Calu3 (cell line): ENCODE data around the gene NRP1. TPM values are rescaled to one million over a fixed set of nuclear protein-coding genes. Genes with fewer than 3 reads are reported as not detected.

Experiments
- BruUV-seq: library from RNA; stranded (reverse); fragments of 400-500 nt; replicated peaks from 2 replicates; lab custom pipeline; 2021; lab: Mats Ljungman, UMichigan
- CTCF ChIA-PET: fragments of 300-600 bp; sonication (Branson Sonifier 250); formaldehyde crosslinking; loops from one replicate; lab custom pipeline; 2022; ENCODE audit warnings: antibody characterized with exemption; lab: Charles Lee
- DNase-seq: peaks from one replicate; pipeline ENCODE4 v3.0.0; 2022
- H3K27ac Mint-ChIP-seq: one replicate; pipeline ENCODE4 v1.8.0; 2022; ENCODE audit warnings: mixed read lengths; ENCODE audit not compliant: unreplicated experiment
- H3K27me3 Mint-ChIP-seq: one replicate; pipeline ENCODE4 v1.8.0; 2022; ENCODE audit warnings: mixed read lengths; ENCODE audit not compliant: unreplicated experiment
- H3K36me3 Mint-ChIP-seq: one replicate; pipeline ENCODE4 v1.8.0; 2022; ENCODE audit warnings: mild to moderate bottlenecking, moderate library complexity, mixed read lengths; ENCODE audit not compliant: insufficient read depth, unreplicated experiment
- H3K4me1 Mint-ChIP-seq: one replicate; pipeline ENCODE4 v1.8.0; 2022; ENCODE audit warnings: mild to moderate bottlenecking, low read depth, mixed read lengths; ENCODE audit not compliant: unreplicated experiment
- H3K4me3 Mint-ChIP-seq: one replicate; pipeline ENCODE4 v1.8.0; 2022; ENCODE audit warnings: mild to moderate bottlenecking, low read depth, moderate library complexity, mixed read lengths; ENCODE audit not compliant: unreplicated experiment
- H3K9me3 Mint-ChIP-seq: one replicate; pipeline ENCODE4 v1.8.0; 2022; ENCODE audit warnings: low read depth, mixed read lengths; ENCODE audit not compliant: unreplicated experiment
- intact Hi-C: fragments of 100-400 bp; cut with micrococcal nuclease; formaldehyde crosslinking; loops from one replicate; pipeline ENCODE4 v1.10.0; 2022; ENCODE audit not compliant: unreplicated experiment
- total RNA-seq: library from RNA; stranded (reverse); gene quantifications from 2 replicates; pipeline ENCODE4 v1.2.3, GENCODE V29; 2022
- TF ChIP-seq, protein P1 (sequence below): fragments of 200-600 bp; IDR thresholded peaks from one replicate; pipeline ENCODE4 v1.8.0; 2022; ENCODE audit warnings: antibody characterized with exemption; ENCODE audit not compliant: unreplicated experiment

The NRP1 gene
- total RNA-seq, 1 experiment from 2014 or later: 96.3 TPM

DNA sequence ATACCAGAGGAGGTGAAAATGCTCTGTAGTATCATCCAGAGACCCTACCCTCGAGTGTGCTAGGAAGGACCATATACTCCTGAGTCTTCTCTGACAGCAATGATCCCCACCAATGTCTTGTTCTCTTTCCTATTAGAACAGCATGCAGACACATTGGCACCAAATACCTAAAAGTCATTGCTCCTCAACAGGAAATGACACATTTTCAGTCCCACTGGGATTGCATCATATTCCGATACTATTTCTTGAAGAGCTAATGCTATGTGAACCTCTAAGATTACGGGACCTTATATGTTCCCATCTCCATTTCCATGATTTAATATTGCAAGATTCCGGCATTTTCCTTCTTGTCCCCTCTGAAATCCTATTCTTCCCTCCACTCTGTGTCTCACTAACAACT, 177.4 kb downstream of the NRP1 start:
- intact Hi-C loops: loop anchor here (2.0 to 5.0 kb wide), 2 partner anchors 38 to 360 kb away; no protein-coding TSS in a partner anchor
- Mint-ChIP-seq H3K27me3 (no peaks in the 10 kb centered on the region), H3K9me3 (peaks cover 3% of the 10 kb centered on the region), H3K36me3 (peaks cover 18% of the 10 kb centered on the region), H3K4me1 (peaks cover 60% of the 10 kb centered on the region), H3K27ac (peak overlapping the region; percentile 96), H3K4me3 (no peak overlapping the region)
- no peak for DNase-seq
- TF ChIP-seq, protein P1, sequence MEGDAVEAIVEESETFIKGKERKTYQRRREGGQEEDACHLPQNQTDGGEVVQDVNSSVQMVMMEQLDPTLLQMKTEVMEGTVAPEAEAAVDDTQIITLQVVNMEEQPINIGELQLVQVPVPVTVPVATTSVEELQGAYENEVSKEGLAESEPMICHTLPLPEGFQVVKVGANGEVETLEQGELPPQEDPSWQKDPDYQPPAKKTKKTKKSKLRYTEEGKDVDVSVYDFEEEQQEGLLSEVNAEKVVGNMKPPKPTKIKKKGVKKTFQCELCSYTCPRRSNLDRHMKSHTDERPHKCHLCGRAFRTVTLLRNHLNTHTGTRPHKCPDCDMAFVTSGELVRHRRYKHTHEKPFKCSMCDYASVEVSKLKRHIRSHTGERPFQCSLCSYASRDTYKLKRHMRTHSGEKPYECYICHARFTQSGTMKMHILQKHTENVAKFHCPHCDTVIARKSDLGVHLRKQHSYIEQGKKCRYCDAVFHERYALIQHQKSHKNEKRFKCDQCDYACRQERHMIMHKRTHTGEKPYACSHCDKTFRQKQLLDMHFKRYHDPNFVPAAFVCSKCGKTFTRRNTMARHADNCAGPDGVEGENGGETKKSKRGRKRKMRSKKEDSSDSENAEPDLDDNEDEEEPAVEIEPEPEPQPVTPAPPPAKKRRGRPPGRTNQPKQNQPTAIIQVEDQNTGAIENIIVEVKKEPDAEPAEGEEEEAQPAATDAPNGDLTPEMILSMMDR: no peak
- BruUV-seq: no TSS peak
- CTCF ChIA-PET: no interaction called here

DNA sequence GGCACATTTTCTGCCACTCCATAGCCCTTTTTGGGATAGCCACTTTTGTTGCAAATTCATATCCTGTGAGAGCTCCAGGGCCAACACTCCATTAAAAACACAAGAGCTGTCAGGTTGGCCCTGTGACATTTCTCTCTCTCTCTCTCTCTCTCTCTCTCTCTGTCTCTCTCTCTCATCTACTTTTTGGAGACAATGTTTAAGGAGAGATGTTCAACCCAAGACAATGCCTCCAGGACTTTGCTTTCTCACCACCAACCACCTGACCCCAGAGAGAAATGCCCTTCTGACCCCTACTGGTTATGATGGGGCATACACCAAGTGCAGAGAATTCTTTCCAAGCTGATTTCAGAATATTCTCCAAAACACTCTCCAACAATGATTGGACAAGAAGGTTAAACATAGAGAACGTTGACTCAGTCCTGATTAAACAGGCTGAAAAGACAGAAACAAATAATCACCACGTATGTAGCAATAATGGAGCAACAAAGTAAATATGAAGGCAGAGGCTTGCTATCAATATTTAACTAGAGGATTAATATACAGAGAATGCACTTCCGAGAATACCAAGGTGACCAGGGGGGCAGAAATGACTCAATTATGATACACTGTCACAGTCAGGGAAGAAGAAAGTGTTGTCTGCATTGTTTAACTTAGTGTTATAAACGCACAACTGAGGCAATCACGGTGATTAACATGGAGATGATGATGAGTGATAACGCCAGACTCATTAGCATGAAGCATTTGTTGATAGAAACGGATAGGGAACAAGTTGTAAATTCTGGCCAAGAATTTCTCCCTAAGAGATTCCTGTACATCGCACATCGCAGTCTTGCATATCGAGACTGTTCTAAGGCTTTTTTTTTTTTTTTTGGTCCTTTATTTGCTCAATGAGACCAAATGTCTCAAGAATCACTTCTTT, 178.5 kb downstream of the NRP1 start:
- TF ChIP-seq, protein P1: peak; percentile 76
- CTCF ChIA-PET: interaction anchor here (0.6 to 1.3 kb wide), 8 partner anchors 8 to 682 kb away, joined by 3 to 30 read pairs (median 4); no protein-coding TSS in a partner anchor
- Mint-ChIP-seq H3K36me3 (peaks cover 18% of the 10 kb centered on the region), H3K9me3 (peaks cover 9% of the 10 kb centered on the region), H3K4me1 (peaks cover 60% of the 10 kb centered on the region), H3K27me3 (no peaks in the 10 kb centered on the region), H3K27ac (peak overlapping the region; percentile 96), H3K4me3 (peak overlapping the region; percentile 6)
- BruUV-seq: no TSS peak
- intact Hi-C loops: loop anchor here (1.0 to 5.0 kb wide), 5 partner anchors 20 to 359 kb away; no protein-coding TSS in a partner anchor
- peak; percentile 72 for DNase-seq

DNA sequence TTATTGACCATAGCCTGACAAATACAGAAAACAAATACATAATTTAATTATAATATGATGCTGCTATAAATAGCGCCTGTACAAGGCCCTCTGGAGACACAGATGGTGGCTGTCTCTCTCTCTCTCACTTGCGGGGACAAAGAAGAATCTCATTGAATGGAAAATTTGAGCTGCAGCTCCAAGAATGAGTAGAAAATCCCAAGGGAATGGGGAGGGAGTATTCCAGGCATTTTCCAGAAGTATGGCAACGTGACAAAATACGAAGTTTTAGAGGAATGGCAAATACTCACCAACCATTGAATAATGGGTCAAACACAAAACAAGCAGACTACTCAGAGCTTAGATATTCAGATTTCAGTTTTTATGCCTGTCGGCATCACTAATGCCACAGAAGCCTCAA, 179.9 kb downstream of the NRP1 start:
- peak overlapping the region; percentile 96 for H3K27ac Mint-ChIP-seq
- TF ChIP-seq, protein P1: no peak
- no peak for DNase-seq
- intact Hi-C loops: loop anchor here (2.0 kb wide), 1 partner anchor 38 kb away; no protein-coding TSS in a partner anchor
- H3K27me3 Mint-ChIP-seq: no peaks in the 10 kb centered on the region
- peaks cover 9% of the 10 kb centered on the region for H3K9me3 Mint-ChIP-seq
- BruUV-seq: no TSS peak
- no peak overlapping the region for H3K4me3 Mint-ChIP-seq
- CTCF ChIA-PET: interaction anchor here (0.6 to 1.2 kb wide), 2 partner anchors 10 to 144 kb away, joined by 3 to 5 read pairs; no protein-coding TSS in a partner anchor
- peaks cover 59% of the 10 kb centered on the region for H3K4me1 Mint-ChIP-seq
- peaks cover 18% of the 10 kb centered on the region for H3K36me3 Mint-ChIP-seq

DNA sequence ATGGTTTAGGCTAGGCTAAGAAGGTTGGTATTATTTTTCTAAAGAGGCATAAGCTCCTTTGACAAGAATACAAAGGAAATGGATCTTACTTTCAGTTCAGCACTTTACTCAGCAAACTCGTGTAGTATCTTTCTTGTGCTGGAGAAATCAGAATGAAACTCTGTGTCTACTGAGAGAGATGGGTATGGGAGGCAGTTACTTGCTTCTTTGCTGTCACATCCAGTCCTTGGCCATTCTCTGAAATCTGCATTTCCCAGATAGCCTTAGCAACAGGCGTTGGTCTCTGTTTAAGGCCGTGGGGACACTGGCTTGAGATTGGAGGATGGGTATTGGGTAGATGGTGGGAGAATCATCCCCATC, 180.5 kb downstream of the NRP1 start:
- H3K27ac Mint-ChIP-seq: peak overlapping the region; percentile 96
- peaks cover 18% of the 10 kb centered on the region for H3K36me3 Mint-ChIP-seq
- no peak for DNase-seq
- H3K4me1 Mint-ChIP-seq: peaks cover 54% of the 10 kb centered on the region
- BruUV-seq: no TSS peak
- TF ChIP-seq, protein P1: no peak
- H3K9me3 Mint-ChIP-seq: peaks cover 9% of the 10 kb centered on the region
- intact Hi-C loops: loop anchor here (2.0 kb wide), 1 partner anchor 37 kb away; no protein-coding TSS in a partner anchor
- H3K4me3 Mint-ChIP-seq: no peak overlapping the region
- CTCF ChIA-PET: interaction anchor here (0.6 to 1.0 kb wide), 2 partner anchors 144 to 233 kb away, joined by 3 to 7 read pairs; no protein-coding TSS in a partner anchor
- H3K27me3 Mint-ChIP-seq: no peaks in the 10 kb centered on the region
